ENCODE measurements around the gene MCHR1.

DNA sequence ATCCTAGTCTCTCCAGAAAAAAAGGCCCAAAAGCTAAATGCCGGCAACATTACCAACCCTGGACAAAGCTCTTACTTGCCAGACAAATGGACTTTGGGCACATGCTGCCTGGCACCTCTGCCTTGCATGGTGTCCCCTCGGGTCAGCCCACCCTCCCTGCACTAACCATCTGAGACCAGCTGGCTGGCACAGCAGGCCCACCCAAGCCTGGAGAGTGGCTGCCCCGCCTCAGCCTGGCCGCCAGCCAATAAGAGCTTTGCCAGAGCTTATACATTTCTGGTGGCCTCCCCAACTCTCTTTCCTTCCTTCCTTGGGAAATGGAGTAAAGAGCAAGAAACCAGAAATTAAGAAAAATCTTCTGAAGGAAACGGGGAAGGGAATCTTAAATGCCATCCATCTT, 24.5 kb downstream of the MCHR1 start:
- TF ChIP-seq, protein P1, sequence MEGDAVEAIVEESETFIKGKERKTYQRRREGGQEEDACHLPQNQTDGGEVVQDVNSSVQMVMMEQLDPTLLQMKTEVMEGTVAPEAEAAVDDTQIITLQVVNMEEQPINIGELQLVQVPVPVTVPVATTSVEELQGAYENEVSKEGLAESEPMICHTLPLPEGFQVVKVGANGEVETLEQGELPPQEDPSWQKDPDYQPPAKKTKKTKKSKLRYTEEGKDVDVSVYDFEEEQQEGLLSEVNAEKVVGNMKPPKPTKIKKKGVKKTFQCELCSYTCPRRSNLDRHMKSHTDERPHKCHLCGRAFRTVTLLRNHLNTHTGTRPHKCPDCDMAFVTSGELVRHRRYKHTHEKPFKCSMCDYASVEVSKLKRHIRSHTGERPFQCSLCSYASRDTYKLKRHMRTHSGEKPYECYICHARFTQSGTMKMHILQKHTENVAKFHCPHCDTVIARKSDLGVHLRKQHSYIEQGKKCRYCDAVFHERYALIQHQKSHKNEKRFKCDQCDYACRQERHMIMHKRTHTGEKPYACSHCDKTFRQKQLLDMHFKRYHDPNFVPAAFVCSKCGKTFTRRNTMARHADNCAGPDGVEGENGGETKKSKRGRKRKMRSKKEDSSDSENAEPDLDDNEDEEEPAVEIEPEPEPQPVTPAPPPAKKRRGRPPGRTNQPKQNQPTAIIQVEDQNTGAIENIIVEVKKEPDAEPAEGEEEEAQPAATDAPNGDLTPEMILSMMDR (IDR thresholded peaks at IDR 0.05): no peak
- TF ChIP-seq POLR2A (IDR thresholded peaks at IDR 0.05): no peak

Data from Peyer's patch (tissue), 4 donors.